ENCODE results near the gene PTPRN2.

The PTPRN2 gene

DNA sequence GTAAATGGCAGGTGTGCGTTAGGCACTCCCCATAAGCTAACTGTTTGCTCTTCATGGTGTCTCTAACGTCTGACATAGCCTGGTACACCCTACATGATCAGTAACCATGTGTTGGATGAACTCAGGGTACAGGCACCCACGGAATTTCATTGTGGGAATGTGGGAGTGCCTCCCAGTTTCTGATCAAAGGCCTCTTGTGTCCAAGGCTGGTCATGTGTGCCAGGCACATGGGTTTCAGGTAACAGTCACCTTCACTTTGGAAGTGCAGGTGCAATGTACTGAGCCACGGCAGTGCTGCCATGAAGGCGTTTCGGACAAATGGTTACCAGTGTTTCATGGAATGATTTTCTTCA lies 952.5 kb downstream of the PTPRN2 start:
- DNase-seq, result no peak

DNA sequence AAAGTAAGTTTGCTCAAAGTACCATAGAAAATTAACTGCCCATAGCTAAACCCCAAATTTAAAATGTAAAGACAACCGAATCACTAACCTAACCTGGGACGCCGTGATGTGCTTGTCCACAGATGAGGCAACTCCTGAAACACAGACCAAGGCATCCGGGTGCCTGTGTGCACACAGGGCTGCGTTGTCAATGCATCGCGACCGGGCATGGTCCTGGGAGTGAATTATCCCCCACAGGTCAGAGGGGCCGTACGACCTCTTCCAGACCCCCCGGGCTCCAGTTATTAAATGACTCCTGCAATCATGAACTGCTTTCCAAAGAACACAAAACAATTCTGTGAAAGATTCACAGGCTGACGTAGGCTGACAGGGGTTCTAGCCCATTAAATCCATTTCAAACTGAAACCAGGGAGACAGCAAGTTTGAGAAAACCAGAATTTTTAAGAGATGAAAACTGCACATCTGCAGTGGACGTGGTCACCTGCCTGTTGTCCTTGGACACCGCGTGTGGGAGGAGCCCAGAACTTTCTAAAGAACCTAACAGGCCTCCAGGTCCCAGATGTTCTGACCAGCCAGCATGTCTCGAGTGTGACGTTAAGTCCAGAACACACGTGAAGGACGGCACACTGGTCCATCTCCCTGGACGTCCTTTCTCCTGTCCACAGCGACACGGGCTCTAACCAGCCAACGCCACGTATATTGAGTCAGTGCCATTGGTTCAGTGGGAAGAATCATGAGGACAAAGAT lies 953.0 kb downstream of the PTPRN2 start:
- no peak for DNase-seq

DNA sequence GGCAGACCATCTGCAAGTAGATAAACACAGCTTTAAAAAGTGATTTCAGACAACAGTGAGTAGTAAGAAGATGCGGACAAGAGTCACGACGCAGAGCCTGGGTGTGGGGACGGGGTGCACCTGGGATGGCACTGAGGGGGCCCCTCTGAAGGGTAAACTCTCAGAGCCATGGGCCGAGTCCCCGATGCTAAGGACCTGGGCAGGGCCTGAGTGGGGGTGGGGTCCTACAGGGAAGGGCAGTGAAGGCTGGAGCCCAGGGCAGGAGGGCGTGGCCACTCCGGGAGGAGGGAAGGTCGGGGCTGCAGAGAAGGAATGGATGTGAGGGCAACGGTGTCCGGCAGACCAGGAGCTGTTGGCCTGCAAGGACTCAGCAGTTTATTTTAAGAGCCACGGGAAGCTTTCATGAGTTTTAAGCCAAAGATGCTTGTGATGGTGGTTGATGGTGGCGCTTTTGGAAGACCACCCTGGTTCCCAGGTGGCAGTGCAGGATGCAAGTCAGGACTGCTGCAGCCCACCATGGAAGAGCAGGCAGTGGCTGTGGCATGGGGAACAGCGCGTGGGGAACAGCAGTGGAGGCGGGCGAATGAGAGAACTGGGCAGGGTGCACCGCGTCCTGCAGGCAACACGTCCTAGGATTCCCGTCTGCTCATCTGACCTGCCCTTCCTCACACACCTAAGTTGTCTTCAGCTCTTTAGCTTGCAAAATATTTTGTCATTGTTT lies 954.0 kb downstream of the PTPRN2 start:
- no peak for DNase-seq

DNA sequence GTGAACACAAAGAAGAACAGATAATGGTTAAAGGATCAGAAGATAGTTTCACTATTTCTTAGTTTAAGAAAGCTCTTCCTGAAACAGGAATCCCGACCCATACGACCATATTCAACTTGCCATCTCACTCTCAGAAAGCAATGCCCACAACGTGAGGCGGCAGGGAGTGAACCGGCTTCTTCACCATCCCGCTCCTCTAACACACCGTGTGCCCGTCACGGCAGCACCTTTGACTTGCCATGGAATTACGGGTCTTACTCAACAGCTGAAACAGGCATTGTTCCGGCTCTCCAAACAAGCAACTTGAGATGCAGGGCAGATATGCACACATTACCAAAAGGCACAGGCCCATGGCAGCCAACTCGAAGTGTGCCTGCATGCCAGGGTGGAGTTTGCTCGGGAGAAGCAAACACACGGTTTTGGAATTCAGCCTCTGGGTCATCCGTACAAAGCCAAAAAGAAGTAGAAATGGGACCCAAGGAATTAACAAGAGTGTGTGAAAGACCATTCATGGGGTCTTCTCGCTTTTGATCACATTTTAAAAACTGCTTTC lies 957.2 kb downstream of the PTPRN2 start:
- DNase-seq, result no peak

DNA sequence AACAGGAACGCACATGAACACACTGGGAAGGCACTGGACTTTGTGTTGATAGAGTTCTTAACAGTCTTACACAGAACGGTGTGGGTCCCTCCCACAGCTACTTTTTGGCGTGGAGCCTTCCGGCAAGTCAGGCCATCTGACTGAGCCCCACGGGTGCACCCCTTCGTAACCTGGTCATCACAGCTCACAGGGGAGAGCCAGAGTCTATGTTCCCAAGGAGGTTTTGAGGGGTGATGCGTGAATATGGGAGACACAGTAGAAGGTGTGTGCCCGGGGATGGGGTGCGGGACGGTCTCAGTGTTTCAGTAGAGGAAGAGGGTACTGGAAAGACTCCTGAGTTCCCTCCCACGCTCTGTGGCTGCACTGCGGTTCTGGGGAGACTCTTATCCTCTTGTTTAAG lies 959.2 kb downstream of the PTPRN2 start:
- no peak for DNase-seq

DNA sequence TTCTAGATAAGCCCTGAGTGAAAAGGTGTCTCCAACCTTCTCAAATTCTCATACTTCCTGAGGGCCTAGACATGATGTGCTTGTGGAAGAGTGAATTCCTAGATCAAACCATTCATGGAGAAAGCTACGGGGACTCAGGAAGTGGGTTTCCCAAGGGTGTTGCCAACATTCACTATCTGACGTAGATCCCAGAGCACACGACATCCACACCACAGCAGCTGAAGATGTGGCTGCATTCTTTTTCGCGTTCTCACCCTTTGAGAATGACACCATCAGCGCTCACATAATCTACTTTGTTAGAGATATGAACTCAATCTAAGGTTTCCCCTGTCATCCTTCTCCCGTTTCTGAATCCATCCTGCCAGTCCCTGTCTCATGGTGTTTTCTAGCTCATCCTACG lies 960.0 kb downstream of the PTPRN2 start:
- DNase-seq, result no peak

DNA sequence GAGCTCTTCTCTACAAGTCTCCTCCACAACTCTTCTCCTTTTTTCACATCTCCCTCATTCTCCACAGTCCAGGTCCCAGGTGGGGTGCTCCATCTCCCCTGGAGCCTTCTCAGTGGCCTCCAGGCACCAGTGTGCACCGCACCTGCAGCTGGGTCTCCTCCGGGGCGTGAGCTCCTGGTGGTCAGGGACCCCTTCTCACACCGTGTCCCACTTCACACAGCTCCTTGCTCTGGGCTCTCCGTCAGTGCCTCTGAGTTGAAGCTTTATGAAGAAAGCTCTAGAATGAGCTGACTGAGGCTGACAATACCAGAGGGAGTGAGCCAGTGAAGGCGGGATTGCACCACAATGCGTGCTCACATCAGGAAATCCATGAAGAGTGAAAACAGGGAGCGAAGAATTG lies 960.6 kb downstream of the PTPRN2 start:
- no peak for DNase-seq

DNA sequence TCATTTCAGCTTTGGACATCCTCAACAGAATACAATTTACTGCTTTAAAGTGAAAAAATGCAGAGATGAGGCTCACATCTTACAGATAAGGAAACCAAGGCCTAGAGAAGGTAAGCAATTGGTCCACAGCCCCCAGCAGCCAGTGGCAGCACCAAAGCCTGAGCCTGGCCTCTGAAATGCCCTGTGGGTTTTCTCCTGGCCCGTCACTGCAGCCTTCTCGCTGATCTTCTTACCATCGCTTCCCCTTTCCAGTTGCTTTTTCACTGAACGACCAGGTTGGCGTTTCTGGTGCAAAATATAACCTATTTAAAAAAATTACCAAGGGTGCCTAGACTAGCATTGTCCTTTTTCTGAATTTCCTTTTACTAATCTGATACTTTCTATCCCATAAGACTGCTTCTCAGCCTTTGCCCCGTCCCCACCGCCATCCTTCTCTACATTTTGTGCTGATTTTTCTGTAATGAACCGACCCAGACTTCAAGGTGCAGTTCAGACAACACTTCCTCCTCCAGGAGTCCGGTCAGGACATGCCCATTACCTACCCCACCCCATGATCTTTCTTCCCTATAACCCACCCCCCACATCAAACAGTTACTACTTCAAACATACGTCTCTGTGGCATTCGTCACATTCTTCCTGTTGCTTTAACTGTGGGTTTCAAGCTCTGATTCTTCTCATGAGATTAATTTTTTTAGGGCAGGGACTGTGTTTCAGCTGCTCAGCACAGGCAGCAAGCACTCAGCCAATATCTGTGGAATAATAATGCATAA lies 961.5 kb downstream of the PTPRN2 start:
- no peak for DNase-seq

DNA sequence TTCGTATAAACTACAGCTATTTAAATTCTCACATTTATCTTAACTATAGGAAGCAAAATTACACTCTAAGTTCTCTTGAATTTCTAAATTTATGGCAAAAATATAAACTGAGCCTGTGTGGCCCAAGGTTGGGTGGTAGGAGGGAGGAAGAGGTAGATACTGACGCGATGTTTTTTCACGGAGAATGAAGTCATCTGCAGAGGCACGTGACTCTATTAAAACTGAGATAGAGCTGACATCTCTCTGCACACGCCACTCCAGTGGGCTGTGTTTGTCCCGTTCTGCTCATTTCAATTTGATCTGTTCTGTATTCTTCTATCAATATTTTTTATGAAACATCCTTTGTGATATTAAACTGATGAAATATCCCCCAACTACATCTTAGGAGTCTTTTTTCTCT lies 964.1 kb downstream of the PTPRN2 start:
- no peak for DNase-seq

DNA sequence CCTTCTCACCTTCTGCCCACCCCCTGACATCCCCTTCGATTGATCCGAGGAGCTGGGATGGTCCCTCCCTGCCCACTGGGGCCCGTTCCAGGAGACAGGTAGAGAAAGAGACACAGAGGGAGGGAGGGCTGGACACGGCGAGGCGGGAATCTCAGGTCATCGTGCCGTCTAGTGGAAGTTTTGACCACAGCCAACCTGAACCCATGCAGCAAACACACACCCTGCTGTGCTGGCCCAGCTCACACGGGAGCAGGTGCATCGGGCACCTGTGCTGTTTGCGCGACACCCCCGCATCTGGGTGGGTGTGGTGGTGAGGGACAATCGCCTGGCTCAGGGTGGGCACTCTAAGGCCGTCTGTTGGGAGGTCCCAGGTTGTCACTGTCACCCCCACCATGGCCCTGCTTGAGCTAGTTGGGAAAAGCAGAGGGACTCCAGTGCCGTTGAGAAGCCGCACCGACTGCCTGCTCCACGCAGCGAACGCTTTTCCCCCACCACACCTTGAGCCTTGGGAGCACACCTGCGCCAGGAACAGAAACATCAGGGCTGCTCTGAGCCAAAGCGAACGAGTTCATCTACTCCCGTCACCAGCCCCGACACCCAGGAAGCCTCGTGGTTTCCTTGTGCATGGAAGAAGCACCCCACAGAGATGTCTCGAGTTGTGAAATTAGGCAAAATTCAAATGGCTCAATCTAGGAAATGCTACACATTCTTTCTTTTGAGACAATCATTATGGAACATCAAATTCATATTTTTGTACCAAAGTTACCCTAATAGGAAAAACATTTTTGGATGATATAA lies 965.0 kb downstream of the PTPRN2 start:
- no peak for DNase-seq

DNA sequence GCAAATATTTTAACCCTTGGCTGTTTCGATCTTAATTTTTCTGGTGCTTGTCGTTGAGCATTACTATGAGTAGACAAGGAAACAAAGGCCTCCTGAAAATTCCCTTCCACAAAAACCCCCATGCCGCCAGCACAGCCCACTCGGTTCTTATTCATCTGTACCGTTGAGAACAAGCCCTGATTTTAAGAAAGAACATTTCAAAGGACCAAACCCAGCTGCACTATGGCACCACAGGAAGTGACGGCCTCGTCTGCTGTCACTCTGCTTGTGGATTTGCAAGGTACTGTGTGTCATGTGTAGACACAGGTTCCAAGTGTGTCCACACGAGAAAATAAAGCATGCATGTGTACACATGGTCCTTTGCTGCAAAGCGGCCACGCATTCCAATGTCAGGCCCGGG lies 965.6 kb downstream of the PTPRN2 start:
- DNase-seq, result no peak

DNA sequence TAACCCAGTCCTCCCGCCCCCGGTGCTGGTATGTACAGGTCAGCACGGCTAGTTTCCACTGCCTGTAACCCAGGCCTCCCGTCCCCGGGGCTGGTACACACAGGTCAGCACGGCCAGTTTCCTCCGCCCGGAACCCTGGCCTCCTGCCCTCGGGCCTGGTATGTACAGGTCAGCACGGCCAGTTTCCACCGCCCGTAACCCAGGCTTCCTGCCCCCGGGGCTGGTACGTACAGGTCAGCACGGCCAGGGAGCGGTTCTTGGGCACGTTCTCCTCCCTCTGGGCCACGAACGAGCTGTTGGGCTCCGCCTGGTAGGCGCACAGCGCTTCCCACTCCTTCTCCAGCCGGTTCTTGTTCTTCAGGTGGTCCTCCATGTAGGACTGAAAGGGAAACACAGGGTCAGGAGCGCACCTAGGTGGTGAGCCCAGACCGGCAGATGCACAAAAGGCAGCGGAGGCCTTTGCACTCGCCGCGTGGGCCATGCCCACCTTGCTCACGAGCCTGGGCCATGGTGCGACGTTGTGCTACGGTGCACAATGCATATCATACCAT lies 966.4 kb downstream of the PTPRN2 start:
- no peak for DNase-seq

DNA sequence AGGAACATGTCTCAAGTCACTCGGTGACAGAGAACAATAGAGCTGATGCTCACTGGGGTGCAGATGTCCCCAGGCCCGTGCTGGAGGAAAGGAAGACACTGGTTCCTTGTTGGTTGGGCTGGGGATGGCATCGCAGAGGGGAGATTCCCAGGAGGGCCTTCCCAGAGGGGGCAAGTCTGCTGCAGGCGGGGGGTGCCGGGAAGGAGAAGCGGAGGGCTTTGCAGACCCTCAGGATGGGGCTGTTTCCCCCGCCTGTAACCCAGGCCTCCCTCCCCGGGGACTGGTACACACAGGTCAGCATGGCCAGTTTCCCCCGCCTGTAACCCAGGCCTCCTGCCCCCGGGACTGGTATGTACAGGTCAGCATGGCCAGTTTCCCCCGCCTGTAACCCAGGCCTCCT lies 967.0 kb downstream of the PTPRN2 start:
- DNase-seq, result no peak

DNA sequence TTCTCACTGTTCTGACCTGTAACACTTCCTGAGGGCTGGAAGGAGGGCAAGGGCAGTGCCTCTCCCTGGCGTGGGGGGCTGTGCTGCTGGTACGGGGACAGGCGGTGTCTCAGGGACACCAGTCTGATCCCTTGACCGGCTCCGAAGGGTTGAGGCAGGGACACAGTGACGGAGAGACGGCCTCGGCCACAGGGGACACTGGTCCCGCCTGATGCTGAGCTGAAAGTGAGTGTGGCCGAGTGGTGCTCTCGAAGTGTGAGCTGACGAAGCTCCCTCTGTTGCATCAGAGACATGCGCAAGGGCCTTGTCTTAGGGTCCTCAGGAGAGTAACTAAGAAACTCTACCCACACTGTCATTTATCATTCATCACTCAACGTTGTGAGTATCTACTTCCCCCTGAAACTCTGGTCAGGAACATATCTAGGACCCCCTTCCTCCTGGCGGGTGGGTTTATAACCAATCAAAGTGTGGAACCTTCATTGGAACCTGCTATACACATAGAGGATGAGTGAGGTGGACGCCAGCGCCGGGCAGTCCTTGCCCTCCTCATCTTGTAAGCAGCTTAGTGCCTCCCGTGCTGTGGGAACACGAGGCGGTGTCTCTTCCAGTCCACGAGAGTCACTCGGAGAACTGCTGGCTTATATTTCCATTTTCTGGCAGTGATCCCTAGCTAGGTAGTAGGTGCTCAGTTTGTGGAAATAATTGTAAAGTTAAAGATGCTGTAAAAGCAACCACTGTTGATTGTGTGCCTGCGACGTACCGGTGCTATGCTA lies 967.7 kb downstream of the PTPRN2 start:
- no peak for DNase-seq

DNA sequence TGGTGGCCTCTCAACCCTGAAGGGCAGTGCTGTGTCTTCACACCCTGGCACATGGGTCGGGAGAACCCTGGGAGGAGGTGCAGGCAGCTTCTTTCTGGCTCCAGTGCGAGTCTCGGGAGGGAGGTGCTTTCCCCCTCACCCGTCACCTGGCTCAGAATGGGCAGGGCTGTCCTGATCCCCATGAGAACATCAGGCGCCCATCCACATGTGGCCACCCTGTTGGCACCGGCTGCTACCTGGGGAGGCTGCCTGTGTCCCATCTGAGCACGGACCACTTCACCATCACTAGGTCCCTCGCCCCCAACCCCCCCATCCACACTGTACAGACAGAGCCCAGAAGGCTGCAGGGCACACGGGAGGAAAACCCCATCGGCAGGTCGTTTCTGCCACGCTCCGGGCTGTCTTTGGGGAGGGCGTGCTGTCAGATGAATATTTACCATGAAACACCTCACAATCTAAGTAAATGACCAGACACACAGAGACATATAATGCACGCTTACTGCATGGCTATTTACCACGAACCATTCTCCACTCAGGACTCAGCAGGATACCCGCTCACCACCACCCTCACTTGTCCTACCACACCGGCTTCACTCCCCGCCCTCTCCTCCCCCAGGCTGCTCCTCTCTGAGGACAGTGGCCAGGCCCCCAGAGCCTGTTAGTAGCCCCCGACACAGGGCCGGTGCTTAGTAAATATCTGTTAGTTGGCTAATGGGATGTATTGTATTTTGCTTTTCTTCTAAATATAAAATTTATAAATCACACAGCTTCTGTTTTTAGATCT lies 968.6 kb downstream of the PTPRN2 start:
- DNase-seq, result no peak

DNA sequence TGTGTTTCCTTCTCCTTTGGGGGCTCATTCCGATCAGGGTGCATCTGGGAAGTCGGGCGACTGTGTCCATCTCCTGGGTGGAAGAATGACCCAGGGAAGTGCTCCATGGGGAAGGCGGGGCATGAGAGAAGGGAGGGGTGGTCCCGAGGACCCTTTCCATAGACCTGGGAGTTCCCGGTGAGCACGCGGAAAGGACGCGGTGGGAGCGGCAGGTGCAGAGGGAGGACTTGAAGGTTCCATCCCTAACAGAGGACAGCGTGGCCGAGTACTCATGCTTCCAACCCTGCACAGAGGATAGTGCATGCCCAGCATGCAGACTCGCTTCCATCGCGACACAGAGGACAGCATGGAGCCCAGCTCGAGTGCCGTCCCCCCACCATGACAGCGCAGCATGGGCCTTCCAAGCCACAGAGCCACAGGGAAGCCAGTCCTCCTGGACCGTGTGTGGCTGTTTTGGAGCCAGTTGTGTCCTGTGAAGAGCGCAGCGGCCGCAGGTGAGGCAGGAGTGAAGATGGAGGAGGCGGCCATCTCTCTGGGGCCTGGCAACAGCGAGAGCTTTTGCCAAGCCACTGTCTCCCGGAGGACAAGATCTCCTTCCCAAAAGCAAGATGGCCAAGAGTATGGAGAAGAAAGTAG lies 969.4 kb downstream of the PTPRN2 start:
- DNase-seq, result no peak

DNA sequence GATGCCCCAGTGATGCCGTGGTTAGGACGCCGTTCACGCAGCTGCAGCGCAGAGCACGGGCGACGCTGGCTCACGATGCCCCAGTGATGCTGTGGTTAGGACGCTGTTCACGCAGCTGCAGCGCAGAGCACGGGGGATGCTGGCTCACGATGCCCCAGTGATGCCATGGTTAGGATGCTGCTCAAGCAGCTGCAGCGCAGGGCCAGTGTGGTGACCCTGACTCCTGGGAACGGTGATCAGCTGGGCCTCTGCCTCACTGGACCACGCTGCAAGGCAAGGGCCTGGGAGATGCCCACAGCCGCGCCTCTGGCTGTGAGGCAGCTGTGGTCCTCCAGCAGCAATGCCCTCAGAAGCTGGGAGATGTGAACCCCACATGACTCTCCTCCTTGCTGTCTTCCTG lies 970.2 kb downstream of the PTPRN2 start:
- no peak for DNase-seq

DNA sequence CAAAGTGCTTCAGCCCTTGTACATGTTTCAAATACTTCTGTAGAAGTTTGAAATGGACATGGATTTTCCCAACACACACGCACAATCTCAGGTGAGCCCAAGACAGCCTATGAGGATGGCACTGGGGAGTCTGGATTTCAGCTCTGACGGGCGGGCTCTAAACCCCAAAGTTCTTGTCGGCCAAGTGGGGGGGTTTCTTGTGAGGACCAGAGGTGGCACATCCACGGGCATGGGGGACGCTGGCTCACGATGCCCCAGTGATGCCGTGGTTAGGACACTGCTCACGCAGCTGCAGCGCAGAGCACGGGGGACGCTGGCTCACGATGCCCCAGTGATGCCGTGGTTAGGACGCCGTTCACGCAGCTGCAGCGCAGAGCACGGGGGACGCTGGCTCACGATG lies 970.7 kb downstream of the PTPRN2 start:
- DNase-seq, result no peak

DNA sequence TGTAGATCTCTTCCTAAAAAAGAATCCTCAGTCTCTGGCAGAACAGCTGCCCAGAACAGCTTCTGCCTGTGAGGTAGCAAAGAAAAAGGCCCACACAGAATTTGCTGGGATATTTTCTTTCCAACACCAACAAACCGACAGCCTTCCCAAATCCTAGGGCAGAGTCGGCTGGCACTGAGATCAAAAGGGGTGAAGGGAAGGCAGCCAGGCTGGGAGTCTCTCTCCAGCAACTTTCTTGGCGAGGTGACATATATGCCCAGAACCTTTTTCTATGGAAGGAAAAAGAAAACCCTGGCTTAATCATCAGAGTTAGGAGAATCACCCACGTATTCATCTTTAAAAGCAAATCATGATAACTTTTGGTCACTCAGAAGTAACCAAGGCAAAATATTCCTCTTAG lies 971.2 kb downstream of the PTPRN2 start:
- no peak for DNase-seq

DNA sequence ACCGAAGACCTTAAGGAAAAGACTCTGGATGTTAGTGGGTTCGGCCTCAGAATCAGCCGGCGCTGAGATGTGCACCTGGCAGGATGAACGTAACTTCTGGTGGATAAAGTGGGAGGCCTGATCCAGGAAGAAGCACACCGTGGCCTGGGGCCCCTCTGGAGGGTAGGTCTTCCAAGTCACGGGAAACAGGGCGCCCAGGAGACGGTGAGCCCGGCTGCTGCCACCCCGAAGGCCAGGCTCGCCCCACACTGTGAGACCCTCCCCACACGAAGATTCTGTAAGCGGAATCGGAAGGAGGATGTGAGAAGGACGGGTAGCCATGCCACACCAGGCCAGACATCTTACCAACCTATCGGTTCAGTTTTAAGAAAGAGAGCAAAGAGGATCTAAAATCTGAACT lies 971.8 kb downstream of the PTPRN2 start:
- no peak for DNase-seq

Data from NCI-H524 (cell line).